GM18873 (cell line): Measurements from ENCODE around the gene TEDC2.

ENCODE experiments used
- ATAC-seq: cut with Tn5 transposase; IDR thresholded peaks from one replicate; pipeline ENCODE4 v1.9.1; 2021; ENCODE audit warnings: mild to moderate bottlenecking, moderate library complexity, moderate number of reproducible peaks; ENCODE audit not compliant: unreplicated experiment, low FRiP score

Gene TEDC2

DNA sequence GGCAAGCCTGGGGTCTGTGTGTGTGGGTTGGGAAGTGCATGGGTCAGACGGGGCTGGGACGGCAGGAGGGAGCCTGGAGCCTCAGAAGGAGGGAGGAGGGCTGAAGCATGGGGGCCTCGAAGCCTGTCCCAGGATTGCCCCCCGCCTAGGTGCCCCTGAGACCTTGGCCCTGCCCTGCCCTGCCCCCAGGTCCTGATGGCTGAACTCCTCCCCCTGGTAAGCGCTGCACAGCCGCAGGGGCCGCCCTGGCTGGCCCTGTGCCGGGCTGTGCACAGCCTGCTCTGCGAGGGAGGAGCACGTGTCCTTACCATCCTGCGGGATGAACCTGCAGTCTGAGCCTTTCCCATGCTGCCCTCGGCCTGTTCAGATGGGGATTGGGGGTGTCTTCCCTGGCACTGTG is 4.4 kb downstream of the TEDC2 start:
- no peak for ATAC-seq

DNA sequence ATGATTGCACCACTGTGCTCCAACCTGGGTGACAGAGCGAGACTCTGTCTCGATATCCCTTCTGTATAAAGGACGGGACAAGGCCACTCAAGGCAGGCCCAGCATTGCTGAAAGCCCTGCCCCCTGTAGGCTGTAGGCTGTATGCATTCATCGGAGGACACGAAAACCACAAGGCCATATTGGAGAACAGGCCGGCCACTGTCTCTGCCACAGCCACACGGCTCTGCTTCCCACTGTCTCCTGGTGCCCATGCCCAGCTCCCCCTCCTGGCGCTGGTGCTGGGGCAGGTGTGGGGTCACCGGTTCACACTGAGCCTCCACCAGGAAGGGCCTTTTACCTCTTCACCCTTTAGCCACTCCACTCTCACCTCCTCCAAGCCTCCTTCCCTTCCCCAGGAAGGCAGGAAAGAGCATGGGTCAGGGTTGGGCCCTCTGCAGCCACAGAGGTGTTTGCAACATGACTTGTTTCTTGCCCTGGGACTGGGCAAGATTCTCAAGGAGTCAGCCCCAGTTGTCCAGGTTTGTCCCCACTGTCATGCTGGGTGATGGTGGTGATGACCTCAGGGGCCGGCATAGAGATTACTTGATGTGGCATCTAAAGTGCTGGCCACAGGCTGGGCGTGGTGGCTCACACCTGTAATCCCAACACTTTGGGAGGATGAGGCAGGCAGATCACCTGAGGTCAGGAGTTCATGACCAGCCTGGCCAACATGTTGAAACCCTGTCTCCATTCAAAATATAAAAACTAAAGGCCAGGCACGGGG is 5.9 kb downstream of the TEDC2 start:
- ATAC-seq: no peak

DNA sequence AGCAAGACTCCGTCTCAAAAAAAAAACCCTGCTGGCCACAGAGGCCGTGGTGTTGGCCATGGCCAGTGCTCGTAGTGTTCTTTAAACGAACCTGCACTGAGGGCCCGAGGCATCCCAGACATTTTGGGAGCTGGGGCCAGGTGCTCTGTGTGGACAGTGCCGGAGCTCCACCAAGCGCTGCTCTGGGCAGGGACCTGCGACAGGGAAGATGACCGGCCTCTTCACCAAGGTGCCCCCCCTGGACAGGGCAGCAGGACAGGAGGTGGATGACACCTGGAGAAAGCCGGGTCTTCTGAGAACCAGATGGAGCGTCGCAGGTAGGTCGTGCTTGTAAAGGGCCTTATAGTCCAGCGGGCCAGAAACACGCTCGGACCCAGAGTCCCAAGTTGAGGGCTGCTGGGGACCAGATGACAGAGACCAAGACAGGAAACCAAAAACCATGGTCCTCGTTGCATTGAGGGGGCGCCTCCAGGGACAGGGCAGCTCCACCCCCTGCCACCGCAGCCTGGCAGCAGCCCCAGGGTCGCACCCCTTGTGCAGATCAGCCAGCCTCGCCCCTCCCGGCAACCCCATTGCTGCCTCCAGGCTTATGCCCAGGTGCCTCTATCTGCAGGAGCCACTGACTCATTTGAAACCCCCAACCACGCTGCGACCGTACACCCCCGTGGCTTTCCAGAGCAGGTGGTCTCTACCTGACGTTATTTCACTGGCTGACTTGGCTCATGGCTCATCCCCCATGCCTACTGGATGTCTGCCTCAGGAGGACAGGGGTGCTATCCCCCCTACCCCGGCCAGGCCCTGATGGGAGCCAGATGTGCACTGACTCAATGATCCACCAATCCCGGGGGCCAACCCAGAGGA is 7.0 kb downstream of the TEDC2 start:
- no peak for ATAC-seq

DNA sequence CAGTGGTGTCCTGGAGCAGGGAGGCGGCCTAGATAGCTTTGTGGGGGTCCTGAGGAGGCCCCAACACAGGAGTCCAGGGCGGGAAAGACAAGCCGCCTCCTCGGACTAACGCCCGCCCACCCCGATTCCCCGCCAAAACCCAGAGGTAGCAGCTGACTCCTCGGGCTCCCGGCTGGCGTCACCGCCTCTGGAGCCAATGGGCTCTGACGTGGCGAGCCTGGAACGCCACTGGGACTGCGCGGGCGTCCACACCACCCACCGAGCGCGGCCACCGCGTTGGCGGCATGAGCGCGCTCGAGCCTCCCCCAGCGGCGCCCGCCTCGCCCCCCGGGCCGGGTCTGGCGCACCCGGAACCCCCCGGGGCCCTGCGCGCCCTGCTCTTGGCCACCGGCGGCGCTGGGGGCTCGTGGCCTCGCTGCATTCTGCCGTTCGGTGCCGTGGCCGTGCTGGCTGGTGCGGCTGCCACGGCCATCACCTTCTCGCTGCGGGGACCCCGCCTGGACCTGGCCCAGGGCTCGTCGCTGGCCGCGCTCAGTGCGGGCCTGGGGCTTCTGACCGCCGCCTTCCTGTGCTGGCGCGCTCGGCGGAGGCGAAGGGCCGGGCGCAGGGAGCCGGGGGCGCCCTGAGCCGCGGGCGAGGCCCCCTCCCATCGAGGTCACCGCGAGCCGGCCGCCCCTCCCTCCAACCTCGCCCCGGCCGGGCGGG is 7.8 kb downstream of the TEDC2 start:
- no peak for ATAC-seq

DNA sequence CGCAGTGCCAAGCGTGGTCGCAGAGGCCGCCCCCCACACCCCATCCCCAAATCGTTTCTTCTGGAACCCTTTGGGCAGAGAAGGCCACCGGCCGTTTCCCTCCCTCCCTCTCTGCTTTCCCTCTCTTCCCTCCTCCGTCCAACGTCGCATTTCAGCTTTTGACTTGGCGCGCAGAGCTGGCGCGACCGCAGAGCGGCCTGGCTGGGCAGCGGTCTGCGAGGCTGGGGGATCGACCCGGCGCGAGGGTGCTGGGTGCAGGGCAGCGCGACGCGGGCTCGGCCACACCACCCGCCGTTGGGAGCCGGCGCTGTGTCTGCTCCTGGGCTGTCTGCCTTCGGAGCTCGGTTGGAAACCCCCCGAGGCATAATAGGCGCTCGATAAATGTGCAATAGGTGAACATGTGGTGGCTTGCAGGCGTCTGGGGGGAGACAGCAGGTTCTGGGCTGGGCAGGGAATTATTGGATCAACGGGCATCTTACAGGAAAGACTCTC is 8.4 kb downstream of the TEDC2 start:
- ATAC-seq: no peak

DNA sequence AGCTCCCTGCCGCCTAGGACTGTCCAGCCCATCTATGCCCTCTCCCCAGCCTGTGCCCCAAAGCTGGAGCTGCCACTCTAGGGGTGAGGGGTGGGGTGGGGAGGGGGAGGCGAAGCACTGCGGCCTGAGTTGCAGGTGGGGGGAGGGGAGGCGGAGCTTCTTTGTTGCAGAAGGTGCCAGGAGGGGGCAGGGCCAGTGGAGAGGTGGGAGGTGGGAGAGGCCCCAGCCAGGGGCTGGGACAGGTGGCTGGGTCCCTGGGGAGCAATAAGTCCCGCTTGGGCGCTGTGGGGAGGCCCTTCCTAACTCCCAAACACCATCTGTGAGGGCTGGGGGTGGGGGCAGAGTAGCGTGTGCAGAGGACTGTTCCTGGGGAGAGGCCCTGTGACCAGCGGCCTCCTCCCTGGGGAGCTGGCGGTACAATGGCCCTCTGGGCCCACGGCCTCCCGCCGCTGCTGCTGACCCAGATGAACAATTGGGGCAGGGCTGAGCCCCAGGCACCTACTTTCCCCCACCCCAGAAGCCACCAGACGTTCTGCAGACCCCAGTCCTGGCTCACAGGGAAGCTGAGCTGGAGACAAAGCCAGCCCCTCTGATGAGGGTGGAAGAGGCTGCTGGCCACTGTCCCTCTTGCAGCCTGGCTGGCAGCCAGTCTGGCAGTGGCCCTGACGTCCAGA is 9.0 kb downstream of the TEDC2 start:
- no peak for ATAC-seq

DNA sequence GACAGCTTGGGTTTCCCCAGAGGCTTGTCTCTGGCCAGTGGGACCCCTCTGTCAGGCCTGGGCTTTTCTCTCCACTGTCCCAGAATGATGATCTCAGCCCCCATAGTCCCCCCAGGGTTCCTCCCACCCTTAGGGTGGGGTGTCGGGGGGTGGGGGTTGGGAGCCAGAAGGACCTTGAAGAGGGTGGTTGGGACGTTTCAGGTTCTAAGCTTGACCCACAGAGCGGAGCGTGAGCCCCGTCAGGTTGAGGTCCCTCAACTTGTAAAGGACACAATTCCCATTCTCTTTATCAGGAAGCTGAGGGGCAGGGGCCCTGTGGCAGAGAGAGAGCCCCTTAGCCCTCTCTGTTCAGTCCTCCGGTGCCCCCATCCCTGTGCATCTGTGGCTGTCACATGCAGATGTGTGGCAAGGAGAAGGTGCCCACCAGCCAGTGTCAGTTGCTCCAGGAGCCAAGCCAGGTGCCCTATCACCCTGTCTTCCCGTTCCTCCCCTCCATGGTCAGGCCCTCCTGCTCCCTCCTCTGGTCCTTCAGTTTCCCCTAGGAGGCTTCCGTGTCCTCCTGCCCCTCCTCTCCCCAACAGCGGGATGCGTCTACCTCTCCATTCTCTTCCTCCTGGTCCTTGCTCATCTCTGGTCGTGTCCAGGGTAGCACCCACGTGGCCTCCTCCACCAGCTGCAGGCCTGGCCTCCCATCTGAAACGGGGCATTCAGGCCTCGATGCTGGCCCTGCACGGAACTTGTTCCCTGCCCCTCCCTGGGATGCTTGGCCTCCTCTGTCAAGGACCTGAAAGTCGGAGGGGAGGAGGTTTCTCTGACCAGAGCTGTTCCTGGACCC is 9.7 kb downstream of the TEDC2 start:
- no peak for ATAC-seq

DNA sequence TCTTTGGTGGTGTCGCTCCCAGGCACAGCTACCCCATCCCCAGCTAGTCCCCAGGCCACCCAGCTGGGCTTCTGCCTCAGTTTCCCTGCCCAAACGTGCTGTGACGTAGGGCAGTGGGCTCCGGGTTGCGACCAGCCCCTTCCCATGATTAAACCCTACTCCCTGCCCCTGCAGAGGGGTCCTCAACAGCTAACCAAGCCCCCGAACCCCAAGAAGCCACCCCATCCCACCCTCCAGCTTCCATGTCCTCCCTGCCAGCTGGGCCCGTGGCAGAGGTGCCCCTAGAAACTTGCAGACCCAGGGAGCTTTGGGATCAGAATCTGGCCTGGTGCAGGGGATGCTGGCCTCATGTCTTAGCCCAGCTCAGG is 10.3 kb downstream of the TEDC2 start:
- ATAC-seq: no peak

DNA sequence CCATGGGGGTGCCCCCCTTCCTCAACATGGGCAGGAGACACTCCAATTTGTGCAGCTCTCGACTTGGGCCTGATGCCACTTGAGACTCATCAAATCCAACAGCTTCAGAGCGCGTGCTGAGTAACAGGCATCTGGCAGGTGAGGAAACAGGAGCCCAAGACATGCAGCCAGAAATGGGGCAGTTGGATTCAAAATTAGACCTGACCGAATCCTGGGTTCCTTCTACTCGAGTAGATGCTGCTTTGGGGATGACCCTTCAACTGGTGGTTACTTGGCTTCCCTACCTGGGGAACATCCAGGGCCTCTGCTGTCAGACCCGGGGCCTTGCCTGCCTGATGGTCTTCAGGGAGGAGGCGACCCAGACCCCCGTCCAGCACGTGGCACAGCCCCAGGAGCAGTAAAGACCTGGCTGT is 10.7 kb downstream of the TEDC2 start:
- ATAC-seq: no peak

DNA sequence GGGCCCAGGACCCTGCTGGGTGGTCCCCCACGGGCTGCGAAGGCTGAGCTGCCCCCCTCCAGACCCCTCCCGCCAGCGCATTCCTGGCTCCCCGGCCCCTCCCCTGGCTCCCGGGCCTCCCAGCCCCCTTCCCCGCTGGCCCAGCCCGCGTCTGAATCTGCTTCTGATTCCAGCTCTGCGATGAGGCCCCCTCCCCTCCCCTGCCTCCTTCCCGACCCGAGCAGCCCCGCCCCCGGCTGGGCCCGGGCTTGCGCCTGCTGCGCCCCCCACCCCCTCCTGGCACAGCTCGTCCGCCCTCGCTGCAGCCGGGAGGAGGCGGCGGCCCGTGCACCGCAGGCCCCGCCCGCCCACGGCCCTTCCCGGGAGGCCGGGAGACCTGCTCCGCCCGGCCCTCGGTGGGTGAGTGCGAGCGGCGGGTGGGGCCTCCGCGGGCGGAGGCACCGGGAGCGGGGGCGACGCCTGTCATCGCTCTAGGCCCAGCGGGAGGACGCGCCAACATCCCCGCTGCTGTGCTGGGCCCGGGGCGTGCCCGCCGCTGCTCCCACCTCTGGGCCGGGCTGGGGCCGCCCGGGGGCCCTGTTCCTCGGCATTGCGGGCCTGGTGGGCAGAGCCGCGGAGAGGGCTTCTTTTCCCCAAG is 11.2 kb downstream of the TEDC2 start, which contains the start of gene NTN3:
TSS of gene NTN3 (plus strand) at position 282 of the 637 bp plus-strand sequence. CDS start 405 bp downstream, outside the sequence.
- no peak for ATAC-seq

DNA sequence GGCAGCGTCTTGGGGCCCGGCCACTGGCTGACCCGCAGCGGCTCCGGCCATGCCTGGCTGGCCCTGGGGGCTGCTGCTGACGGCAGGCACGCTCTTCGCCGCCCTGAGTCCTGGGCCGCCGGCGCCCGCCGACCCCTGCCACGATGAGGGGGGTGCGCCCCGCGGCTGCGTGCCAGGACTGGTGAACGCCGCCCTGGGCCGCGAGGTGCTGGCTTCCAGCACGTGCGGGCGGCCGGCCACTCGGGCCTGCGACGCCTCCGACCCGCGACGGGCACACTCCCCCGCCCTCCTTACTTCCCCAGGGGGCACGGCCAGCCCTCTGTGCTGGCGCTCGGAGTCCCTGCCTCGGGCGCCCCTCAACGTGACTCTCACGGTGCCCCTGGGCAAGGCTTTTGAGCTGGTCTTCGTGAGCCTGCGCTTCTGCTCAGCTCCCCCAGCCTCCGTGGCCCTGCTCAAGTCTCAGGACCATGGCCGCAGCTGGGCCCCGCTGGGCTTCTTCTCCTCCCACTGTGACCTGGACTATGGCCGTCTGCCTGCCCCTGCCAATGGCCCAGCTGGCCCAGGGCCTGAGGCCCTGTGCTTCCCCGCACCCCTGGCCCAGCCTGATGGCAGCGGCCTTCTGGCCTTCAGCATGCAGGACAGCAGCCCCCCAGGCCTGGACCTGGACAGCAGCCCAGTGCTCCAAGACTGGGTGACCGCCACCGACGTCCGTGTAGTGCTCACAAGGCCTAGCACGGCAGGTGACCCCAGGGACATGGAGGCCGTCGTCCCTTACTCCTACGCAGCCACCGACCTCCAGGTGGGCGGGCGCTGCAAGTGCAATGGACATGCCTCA is 12.0 kb downstream of the TEDC2 start:
- ATAC-seq: no peak

DNA sequence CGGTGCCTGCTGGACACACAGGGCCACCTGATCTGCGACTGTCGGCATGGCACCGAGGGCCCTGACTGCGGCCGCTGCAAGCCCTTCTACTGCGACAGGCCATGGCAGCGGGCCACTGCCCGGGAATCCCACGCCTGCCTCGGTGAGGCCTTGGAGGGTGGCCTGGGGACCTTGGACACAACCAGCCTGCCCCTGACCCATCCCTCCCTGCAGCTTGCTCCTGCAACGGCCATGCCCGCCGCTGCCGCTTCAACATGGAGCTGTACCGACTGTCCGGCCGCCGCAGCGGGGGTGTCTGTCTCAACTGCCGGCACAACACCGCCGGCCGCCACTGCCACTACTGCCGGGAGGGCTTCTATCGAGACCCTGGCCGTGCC is 12.6 kb downstream of the TEDC2 start:
- no peak for ATAC-seq

DNA sequence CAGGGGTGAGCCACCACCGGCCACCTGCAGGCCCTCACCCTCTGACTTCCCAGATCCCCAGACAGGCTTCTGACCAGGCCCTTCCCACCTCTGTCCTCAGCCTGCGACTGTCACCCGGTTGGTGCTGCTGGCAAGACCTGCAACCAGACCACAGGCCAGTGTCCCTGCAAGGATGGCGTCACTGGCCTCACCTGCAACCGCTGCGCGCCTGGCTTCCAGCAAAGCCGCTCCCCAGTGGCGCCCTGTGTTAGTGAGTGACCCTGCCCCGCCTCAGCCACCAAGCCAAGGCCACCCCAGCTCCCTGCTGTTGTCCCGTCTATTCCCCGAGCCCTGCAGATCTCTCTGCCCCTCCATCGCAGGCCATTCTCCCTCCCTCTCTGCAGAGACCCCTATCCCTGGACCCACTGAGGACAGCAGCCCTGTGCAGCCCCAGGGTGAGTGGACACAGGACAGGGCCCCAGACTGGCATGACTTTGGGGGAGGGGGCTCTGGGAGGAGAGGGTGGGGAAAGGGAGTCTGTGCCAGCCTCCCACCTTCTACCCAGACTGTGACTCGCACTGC is 13.1 kb downstream of the TEDC2 start:
- no peak for ATAC-seq

DNA sequence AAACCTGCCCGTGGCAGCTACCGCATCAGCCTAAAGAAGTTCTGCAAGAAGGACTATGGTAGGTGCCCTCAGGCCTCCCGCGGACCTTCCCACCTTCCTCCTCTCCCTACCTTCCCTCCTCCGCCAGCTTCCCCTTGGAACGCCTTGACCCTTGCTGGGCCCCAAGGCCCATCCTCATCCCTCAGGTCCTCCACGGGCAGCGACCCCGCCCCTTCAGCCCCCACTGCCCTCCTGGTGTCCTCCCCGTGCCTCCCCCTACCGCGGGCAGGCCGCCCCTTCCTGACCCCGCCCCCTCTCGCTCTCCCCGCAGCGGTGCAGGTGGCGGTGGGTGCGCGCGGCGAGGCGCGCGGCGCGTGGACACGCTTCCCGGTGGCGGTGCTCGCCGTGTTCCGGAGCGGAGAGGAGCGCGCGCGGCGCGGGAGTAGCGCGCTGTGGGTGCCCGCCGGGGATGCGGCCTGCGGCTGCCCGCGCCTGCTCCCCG is 13.6 kb downstream of the TEDC2 start:
- ATAC-seq: no peak

DNA sequence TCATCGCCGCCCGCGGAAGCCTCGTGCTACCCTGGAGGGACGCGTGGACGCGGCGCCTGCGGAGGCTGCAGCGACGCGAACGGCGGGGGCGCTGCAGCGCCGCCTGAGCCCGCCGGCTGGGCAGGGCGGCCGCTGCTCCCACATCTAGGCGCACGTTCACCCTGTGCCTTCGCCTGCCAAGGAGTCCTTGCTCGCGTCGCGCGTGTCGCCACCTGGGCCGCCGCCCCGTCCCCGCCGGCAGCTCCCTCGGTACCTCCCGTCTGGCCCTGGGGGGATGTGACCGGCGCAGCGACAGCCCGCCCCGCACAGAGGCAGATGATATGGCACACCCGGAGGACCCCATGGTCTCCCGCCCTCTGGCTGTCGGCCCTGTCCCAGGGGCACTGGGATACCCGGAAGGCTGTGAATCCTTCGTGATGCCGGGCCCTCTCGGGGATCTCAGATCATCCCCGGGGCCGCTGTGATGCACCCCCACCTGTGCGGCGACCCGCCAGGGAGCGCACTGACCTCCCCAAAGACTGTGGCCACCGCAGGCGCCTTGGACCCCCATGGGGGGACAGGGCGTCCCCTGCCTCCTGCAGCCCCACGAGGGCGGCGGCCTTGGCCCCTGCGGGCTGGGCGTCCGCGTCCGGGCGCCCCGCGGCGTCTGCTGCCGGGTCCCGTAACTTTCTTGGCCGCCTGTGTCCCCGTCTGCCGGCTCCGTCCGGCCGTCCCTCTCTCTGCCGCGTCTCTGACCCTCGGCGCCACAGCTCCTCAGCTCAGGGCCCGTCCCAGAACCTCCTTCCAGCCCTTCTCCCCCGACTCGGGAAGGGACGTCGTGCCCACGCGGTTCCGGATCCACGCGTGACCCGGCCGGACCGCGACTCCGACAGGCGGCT is 14.3 kb downstream of the TEDC2 start:
- no peak for ATAC-seq

DNA sequence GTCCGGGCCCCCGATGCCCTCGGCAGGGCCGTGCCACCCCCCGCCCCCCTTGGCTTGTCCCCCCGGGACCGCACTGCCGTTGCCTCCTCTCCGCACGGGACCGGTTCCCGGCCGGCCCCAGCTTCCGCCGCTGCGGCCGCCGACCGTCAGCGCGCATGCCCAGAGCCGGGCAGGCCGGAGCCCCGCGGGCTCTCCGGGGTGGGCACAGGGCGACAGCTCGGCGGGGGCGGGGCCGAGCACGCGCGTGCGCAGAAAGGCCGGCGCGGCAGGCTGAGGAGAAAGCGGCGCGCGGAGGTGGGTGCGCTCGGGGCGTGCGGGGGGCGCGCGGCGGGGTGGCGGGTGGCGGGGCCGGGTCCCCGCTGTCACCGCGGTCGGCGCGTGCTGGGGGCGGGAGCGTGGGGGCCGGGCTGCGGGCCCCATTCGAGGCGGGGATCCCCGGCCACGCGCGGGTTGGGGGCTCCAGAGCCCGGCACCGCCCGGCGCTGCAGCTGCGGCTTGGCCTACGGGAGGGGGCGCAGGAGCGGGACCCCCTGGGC is 15.0 kb downstream of the TEDC2 start, which contains the start of gene TBC1D24:
TSS of gene TBC1D24 (plus strand) at position 251 of the 536 bp plus-strand sequence. CDS start 21,022 bp downstream, outside the sequence.
- ATAC-seq: no peak
